HG03095 (cell line): ENCODE data around the gene CACNA2D3.

ENCODE experiments used
- ATAC-seq: cut with Tn5 transposase; IDR thresholded peaks from one replicate; pipeline ENCODE4 v1.9.1; 2021; ENCODE audit warnings: moderate library complexity; ENCODE audit not compliant: unreplicated experiment

The CACNA2D3 gene

GRCh38 chr3:54859184-54859583 lies 736.8 kb downstream of the CACNA2D3 start:
- no peak for ATAC-seq

GRCh38 chr3:54861248-54862067 lies 739.1 kb downstream of the CACNA2D3 start:
- no peak for ATAC-seq

GRCh38 chr3:54862526-54862925 lies 740.2 kb downstream of the CACNA2D3 start:
- ATAC-seq = no peak

- ATAC-seq = no peak
These were observed 741.0 kb downstream of the CACNA2D3 start for GRCh38 chr3:54863366-54863765.

- ATAC-seq = no peak
These were observed 741.4 kb downstream of the CACNA2D3 start for GRCh38 chr3:54863786-54864185.

GRCh38 chr3:54865316-54865715 lies 743.0 kb downstream of the CACNA2D3 start:
- no peak for ATAC-seq

GRCh38 chr3:54866251-54866650 lies 743.9 kb downstream of the CACNA2D3 start:
- ATAC-seq = no peak

- ATAC-seq = no peak
These were observed 748.1 kb downstream of the CACNA2D3 start for GRCh38 chr3:54870423-54870822.

GRCh38 chr3:54871867-54872266 lies 749.5 kb downstream of the CACNA2D3 start:
- no peak for ATAC-seq

- ATAC-seq = no peak
These were observed 751.0 kb downstream of the CACNA2D3 start for GRCh38 chr3:54873059-54874010.

GRCh38 chr3:54874816-54875556 lies 752.6 kb downstream of the CACNA2D3 start:
- no peak for ATAC-seq

GRCh38 chr3:54875596-54876268 lies 753.4 kb downstream of the CACNA2D3 start:
- no peak for ATAC-seq

- no peak for ATAC-seq
These were observed 754.3 kb downstream of the CACNA2D3 start for GRCh38 chr3:54876694-54877093.

GRCh38 chr3:54877730-54878129 lies 755.4 kb downstream of the CACNA2D3 start:
- no peak for ATAC-seq

- no peak for ATAC-seq
These were observed 755.8 kb downstream of the CACNA2D3 start for GRCh38 chr3:54878145-54878544.

- ATAC-seq = no peak
These were observed 759.9 kb downstream of the CACNA2D3 start for GRCh38 chr3:54882129-54882833.

- ATAC-seq = no peak
These were observed 765.8 kb downstream of the CACNA2D3 start for GRCh38 chr3:54888162-54888561.

GRCh38 chr3:54888873-54889272 lies 766.5 kb downstream of the CACNA2D3 start:
- no peak for ATAC-seq

- ATAC-seq = no peak
These were observed 767.4 kb downstream of the CACNA2D3 start for GRCh38 chr3:54889731-54890130.

- no peak for ATAC-seq
These were observed 769.2 kb downstream of the CACNA2D3 start for GRCh38 chr3:54891540-54891897.
